Kidney epithelial cell (primary cell): ENCODE results near the gene KPNB1. TPM values are rescaled to one million over a fixed set of nuclear protein-coding genes. Genes with fewer than 3 reads are reported as not detected.

ENCODE experiments used
- DNase-seq: peaks from one replicate; pipeline ENCODE4 v3.0.0-alpha.2; 2010; ENCODE audit warnings: low read depth
- H3K27me3 ChIP-seq: 2 replicates; pipeline ENCODE4 v1.6.0; 2011; ENCODE audit warnings: low read length; ENCODE audit not compliant: control insufficient read depth, insufficient read depth
- H3K36me3 ChIP-seq: 2 replicates; pipeline ENCODE4 v1.5.1; 2011; ENCODE audit warnings: low read length; ENCODE audit not compliant: control insufficient read depth, insufficient read depth
- H3K4me3 ChIP-seq: 2 replicates; pipeline ENCODE4 v1.5.1; 2011; ENCODE audit warnings: low read depth, mild to moderate bottlenecking, control low read depth, low read length
- CTCF ChIP-seq: IDR thresholded peaks from 2 replicates; pipeline ENCODE4 v1.5.1; 2011; ENCODE audit warnings: mild to moderate bottlenecking, moderate library complexity, low read length, control low read depth, inconsistent platforms; ENCODE audit not compliant: insufficient read depth, poor library complexity, severe bottlenecking
- total RNA-seq: library from RNA; depleted of rRNA; stranded (reverse); fragments of >200 nt; gene quantifications from 2 replicates; pipeline ENCODE4 v1.2.3, GENCODE V29; 2015

Gene KPNB1
- total RNA-seq, 1 donor from 2014 or later = 249 TPM

DNA sequence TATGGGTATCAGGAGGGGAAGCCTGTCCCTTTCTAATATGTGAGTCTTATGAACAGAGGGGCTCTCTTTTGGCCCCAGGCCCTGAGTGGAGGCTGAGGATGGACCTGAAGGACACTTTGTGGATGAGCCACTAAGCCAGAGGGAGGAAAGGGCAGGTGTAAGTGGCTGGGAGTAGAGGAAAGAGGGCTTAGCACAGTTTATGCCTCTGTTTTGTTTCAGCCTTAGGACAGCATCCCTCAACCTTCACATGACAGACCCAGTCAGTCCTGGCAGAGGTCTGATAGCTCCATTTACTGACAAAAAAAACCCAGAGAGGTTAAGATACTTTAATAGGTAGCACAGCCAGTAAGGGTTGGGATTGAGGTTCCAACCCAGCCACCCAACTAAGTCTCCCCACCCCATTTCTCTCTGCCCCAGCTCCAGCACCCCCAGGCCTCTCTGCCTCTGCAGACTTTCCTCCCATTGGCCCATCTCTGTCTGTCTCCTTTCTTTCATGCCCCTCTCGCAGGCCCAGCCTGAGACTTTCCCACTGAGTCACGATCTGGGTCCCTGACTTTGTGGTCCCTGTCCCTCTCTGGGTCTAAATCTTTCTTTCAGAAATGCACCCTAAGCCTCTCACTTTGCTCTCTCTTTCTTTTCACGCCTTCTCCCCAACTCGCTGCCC is 78.6 kb downstream of the KPNB1 start:
- peaks cover 36% of the 10 kb centered on the region for H3K27me3 ChIP-seq
- no peak for DNase-seq
- H3K36me3 ChIP-seq = no peaks in the 10 kb centered on the region
- no peak overlapping the region for H3K4me3 ChIP-seq
- no peak for TF ChIP-seq CTCF

DNA sequence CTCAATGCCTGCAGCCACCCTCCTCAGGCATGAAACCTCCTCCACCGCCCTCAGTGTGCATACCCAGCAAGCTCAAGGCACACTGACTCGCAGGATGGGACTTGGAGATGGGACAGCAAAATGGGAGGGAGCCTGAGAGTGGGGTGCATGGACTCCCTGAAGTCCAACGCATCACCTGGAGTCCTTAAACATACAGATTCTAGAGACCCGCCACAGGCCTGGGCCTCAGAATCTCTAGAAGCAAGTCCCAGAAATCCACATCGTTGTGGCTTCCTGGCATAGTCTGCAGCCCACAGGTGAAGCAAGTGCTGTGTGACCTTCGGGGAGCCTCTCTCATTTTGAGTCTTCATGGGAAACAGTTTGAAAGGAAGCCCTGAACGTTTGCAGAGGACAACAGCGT is 79.8 kb downstream of the KPNB1 start:
- Histone ChIP-seq H3K27me3 (peaks cover 42% of the 10 kb centered on the region), H3K36me3 (no peaks in the 10 kb centered on the region), H3K4me3 (no peak overlapping the region)
- TF ChIP-seq CTCF = no peak
- DNase-seq = no peak

- no peak for DNase-seq
- H3K27me3 ChIP-seq = peaks cover 52% of the 10 kb centered on the region
- TF ChIP-seq CTCF = no peak
- H3K4me3 ChIP-seq = no peak overlapping the region
- no peaks in the 10 kb centered on the region for H3K36me3 ChIP-seq
These were observed 81.0 kb downstream of the KPNB1 start for GRCh38 chr17:47730681-47731080.

GRCh38 chr17:47731396-47731795 is 81.7 kb downstream of the KPNB1 start:
- peaks cover 55% of the 10 kb centered on the region for H3K27me3 ChIP-seq
- DNase-seq = no peak
- no peak for TF ChIP-seq CTCF
- no peak overlapping the region for H3K4me3 ChIP-seq
- H3K36me3 ChIP-seq = no peaks in the 10 kb centered on the region

DNA sequence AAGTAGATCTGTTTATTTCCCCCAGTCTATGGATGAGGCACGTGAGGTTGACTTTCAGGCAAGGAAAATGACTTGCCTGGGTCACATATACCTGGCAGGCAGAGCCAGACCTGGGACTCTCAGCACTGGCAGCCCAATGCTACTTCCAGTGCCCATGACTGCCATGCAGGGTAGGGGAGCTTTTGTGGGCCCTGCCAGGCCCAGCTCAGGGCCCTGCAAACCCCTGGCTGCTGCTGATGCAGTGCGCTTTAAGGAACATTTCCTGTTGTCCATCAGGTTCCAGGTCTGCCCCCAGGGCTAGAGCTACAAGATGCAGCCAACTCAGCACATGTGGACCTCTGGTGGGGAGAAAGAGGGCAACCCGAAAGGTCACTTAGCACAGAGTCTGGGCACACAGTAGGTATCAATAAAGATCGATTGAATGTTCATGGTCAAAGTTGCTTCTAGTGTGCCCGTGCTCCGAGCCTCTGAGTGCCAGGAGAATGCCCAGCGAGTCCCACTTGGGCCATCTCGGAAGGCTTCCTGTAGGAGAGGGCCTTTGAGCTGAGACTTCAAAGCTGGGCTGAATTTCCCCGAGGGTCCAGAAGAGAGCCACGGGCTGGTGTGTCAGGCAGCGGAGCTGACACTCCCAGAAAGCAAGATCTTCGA is 82.8 kb downstream of the KPNB1 start:
- H3K36me3 ChIP-seq = no peaks in the 10 kb centered on the region

More for the DNA sequence above, 82.8 kb downstream of the KPNB1 start:
- H3K27me3 ChIP-seq = peaks cover 58% of the 10 kb centered on the region
- DNase-seq = no peak
- H3K4me3 ChIP-seq = no peak overlapping the region
- no peak for TF ChIP-seq CTCF
